ENCODE measurements around the gene KCNK17. TPM values are rescaled to one million over a fixed set of nuclear protein-coding genes. Genes with fewer than 3 reads are reported as not detected.

KCNK17 gene
- total RNA-seq, 4 donors from 2014 or later, result 0.39 TPM; not detected in 3

GRCh38 chr6:39301606-39302005 is 12.6 kb downstream of the KCNK17 start:
- intact Hi-C loops (cut with DNase I; ENCODE audit: low total_unique reads), result loop anchor here (5.0 kb wide), 1 partner anchor 134 kb away; no protein-coding TSS in a partner anchor
- no peak for DNase-seq (ENCODE audit: low spot score in 2 of 2)
- WGBS, 2 donors, result 52 to 69% methylated on average over 7 of the region's 7 CpGs
- no peak overlapping the region for H3K4me3 ChIP-seq (ENCODE audit: low read depth, poor library complexity, severe bottlenecking)
- TF ChIP-seq POLR2A (IDR thresholded peaks at IDR 0.05), result no peak
- no peak for TF ChIP-seq CTCF (IDR thresholded peaks at IDR 0.05)

- 79 to 83% methylated on average over 6 of the region's 6 CpGs for WGBS, 2 donors
- TF ChIP-seq POLR2A (IDR thresholded peaks at IDR 0.05) (no peak), CTCF (IDR thresholded peaks at IDR 0.05) (no peak)
- intact Hi-C loops (cut with DNase I; ENCODE audit: low total_unique reads), result loop anchor here (5.0 kb wide), 1 partner anchor 133 kb away; no protein-coding TSS in a partner anchor
- DNase-seq (ENCODE audit: low spot score in 2 of 2), result no peak
- no peak overlapping the region for H3K4me3 ChIP-seq (ENCODE audit: low read depth, poor library complexity, severe bottlenecking)
Observed at GRCh38 chr6:39300739-39301138, 13.5 kb downstream of the KCNK17 start.

- no peak overlapping the region for H3K4me3 ChIP-seq (ENCODE audit: low read depth, poor library complexity, severe bottlenecking)
- intact Hi-C loops (cut with DNase I; ENCODE audit: low total_unique reads), result loop anchor here (10.0 kb wide), 1 partner anchor 573 kb away; no protein-coding TSS in a partner anchor
- no peak for DNase-seq (ENCODE audit: low spot score in 2 of 2)
- WGBS, 2 donors, result 62 to 79% methylated on average over 7 to 10 of the region's 10 CpGs
- no peak for TF ChIP-seq CTCF (IDR thresholded peaks at IDR 0.05)
- TF ChIP-seq POLR2A (IDR thresholded peaks at IDR 0.05), result no peak
Observed at GRCh38 chr6:39298061-39298460, 16.2 kb downstream of the KCNK17 start.

- H3K4me3 ChIP-seq (ENCODE audit: low read depth, poor library complexity, severe bottlenecking), result no peak overlapping the region
- intact Hi-C loops (cut with DNase I; ENCODE audit: low total_unique reads), result loop anchor here (10.0 kb wide), 1 partner anchor 572 kb away; no protein-coding TSS in a partner anchor
- DNase-seq (ENCODE audit: low spot score in 2 of 2), result no peak
- TF ChIP-seq CTCF (IDR thresholded peaks at IDR 0.05) (no peak), POLR2A (IDR thresholded peaks at IDR 0.05) (no peak)
- WGBS, 2 donors, result 54 to 55% methylated on average over 18 of the region's 18 CpGs
Observed at GRCh38 chr6:39296745-39297640, 17.2 kb downstream of the KCNK17 start.

- no peak for DNase-seq (ENCODE audit: low spot score in 2 of 2)
- intact Hi-C loops (cut with DNase I; ENCODE audit: low total_unique reads), result loop anchor here (10.0 kb wide), 1 partner anchor 571 kb away; no protein-coding TSS in a partner anchor
- no peak overlapping the region for H3K4me3 ChIP-seq (ENCODE audit: low read depth, poor library complexity, severe bottlenecking)
- TF ChIP-seq CTCF (IDR thresholded peaks at IDR 0.05) (no peak), POLR2A (IDR thresholded peaks at IDR 0.05) (no peak)
- WGBS, 2 donors, result 47 to 56% methylated on average over 5 of the region's 5 CpGs
Observed at GRCh38 chr6:39295611-39296011, 18.6 kb downstream of the KCNK17 start.
